Measurements from ENCODE around the gene TNFRSF1B.

Gene TNFRSF1B

DNA sequence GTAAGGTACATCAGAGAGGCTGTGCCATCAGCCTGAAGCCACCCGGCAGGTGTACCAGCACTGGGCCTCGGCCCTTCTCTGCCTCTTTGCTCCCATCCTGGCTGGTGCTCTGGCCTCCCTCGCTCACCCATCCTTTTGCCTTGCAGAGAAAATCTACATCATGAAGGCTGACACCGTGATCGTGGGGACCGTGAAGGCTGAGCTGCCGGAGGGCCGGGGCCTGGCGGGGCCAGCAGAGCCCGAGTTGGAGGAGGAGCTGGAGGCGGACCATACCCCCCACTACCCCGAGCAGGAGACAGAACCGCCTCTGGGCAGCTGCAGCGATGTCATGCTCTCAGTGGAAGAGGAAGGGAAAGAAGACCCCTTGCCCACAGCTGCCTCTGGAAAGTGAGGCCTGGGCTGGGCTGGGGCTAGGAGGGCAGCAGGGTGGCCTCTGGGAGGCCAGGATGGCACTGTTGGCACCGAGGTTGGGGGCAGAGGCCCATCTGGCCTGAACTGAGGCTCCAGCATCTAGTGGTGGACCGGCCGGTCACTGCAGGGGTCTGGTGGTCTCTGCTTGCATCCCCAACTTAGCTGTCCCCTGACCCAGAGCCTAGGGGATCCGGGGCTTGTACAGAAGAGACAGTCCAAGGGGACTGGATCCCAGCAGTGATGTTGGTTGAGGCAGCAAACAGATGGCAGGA, 24.5 kb upstream of the TNFRSF1B start:
- DNase-seq, result no peak

DNA sequence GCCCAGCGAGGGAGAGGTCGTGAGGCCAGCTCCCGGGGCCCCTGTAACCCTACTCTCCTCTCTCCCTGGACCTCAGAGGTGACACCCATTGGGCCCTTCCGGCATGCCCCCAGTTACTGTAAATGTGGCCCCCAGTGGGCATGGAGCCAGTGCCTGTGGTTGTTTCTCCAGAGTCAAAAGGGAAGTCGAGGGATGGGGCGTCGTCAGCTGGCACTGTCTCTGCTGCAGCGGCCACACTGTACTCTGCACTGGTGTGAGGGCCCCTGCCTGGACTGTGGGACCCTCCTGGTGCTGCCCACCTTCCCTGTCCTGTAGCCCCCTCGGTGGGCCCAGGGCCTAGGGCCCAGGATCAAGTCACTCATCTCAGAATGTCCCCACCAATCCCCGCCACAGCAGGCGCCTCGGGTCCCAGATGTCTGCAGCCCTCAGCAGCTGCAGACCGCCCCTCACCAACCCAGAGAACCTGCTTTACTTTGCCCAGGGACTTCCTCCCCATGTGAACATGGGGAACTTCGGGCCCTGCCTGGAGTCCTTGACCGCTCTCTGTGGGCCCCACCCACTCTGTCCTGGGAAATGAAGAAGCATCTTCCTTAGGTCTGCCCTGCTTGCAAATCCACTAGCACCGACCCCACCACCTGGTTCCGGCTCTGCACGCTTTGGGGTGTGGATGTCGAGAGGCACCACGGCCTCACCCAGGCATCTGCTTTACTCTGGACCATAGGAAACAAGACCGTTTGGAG, 23.7 kb upstream of the TNFRSF1B start:
- DNase-seq, result no peak

DNA sequence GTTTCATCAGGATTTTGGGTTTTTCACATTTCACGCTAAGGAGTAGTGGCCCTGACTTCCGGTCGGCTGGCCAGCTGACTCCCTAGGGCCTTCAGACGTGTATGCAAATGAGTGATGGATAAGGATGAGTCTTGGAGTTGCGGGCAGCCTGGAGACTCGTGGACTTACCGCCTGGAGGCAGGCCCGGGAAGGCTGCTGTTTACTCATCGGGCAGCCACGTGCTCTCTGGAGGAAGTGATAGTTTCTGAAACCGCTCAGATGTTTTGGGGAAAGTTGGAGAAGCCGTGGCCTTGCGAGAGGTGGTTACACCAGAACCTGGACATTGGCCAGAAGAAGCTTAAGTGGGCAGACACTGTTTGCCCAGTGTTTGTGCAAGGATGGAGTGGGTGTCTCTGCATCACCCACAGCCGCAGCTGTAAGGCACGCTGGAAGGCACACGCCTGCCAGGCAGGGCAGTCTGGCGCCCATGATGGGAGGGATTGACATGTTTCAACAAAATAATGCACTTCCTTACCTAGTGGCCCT, 23.1 kb upstream of the TNFRSF1B start:
- DNase-seq, result peak; percentile 33

DNA sequence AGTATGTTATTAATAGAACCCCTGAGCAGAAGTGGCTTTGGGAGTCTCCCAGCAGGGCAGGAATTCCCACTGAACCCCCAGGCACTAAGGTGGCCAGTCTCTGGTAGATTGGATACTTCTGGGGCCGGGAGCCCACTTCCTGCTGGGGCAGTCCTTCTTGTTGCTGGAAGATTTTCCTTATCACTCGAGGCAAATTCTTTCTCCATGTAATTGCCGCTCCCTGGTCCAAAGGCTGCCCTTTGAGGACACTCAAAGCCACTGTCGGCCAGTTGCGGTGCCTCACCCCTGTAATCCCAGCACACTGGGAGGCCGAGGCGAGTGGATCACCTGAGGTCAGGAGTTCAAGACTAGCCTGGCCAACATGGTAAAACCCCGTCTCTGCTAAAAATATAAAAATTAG, 22.6 kb upstream of the TNFRSF1B start:
- no peak for DNase-seq

DNA sequence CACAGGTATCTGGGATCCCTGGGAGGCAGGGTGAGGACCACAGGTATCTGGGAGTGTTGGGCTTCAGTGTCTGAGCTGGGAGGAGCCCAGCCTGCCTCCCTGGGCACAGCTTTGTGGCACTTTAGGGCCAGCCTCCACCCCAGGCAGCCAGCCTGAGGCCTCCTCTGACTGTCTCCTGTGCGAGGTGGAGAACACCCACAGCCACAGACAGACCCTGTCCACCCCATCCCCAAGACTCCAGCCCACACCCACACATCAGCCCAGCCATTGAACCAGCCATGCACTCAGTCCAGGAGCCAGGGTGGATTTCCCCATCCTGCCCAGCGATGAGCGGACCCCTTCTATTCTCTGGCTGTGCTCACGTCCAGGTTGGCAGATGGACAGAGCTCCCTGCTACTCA, 21.8 kb upstream of the TNFRSF1B start:
- DNase-seq, result no peak

DNA sequence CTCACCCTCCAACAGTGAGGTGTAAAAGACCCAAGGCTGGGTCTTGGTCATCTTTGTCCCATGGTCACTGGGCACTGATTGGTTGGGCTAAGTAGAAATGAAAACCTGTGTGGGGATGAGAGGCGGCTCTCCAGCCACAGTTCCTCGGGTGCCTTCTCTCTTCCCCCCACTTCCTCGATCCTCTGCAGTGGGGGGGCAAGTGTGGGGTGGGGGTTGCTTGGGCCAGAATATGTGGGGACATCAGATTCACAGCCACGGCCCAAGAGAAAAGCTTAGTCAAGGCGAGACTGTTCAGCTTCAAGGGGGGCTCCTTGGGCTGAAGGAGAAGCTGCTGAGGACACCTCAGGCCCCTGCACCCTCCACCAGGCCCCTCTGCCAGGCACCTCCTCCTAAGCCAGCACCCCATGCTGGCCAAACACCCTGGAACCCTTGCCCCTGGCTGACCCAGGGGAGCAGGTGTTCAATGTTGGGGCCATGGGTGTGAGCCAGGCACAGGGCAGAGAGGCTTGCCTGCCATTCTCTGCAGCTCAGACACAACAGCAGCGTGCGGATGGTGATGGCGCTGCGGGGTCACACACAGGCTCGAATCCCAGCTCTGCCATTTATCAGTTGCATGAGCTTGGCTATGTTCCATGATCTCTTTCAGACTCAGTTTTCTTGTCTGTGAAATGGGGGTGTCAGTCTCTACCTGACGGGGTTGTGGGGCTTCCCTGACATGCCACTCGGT, 21.0 kb upstream of the TNFRSF1B start:
- no peak for DNase-seq

DNA sequence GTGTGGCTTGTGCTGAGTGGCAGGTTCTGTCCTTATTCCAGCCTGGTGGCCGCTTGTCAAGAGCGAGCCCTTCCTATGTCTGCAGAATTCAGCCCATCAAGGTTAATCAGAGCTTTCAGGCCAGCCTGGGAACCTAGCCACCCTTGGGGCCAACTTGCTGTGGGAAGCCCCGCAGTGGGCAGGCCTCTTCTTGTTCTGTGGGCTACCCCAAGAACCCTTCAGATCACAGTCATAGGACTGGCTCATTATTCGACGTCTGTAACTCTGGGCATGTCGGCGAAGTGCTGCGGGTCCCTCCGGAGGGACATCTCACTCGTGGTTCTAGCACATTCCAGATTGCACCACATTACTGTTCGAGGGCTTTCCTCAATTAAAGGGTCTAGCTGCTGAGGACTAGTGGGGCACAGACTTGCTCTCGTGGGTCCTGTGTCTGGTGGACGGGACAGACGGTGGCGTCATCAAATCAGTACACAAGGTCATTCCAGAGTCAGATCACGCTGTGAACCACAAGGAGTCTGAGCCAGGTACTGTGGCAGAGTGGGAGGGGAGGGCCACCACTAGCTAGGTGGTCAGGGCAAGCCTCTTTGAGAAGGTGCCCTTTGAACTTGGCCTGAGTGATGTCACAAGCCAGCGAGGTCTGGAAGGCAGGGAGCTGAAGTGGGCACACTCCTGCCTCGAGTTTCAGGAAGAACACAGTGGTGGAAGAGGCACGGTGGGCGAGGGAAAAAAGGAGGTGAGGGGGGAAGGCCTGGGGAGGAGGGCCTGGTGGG, 20.3 kb upstream of the TNFRSF1B start:
- no peak for DNase-seq

DNA sequence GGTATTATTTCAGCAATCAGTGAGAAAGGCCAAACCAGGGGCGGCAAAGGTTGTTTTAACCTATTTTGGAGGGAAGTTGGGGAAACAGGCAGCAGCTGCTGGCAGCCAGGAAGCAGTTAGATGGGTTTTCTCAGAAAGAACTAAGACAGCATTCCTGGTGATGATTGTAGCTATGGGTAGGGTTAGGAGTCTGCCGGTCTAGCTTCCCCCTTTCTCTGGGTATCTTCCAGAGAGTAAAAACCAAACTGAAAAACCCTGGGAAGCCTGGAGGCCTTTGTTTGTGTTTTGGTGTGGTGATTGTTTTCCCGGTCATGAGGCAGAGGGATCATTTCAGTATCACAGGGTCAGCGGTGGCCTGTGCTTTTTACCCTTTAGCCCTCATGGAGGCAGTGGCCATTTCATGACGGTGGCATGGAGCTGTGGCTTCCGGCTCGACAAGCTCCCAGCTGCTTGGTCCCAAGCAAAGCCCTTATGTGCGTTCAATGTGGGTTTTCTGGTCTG, 19.5 kb upstream of the TNFRSF1B start:
- DNase-seq, result no peak

DNA sequence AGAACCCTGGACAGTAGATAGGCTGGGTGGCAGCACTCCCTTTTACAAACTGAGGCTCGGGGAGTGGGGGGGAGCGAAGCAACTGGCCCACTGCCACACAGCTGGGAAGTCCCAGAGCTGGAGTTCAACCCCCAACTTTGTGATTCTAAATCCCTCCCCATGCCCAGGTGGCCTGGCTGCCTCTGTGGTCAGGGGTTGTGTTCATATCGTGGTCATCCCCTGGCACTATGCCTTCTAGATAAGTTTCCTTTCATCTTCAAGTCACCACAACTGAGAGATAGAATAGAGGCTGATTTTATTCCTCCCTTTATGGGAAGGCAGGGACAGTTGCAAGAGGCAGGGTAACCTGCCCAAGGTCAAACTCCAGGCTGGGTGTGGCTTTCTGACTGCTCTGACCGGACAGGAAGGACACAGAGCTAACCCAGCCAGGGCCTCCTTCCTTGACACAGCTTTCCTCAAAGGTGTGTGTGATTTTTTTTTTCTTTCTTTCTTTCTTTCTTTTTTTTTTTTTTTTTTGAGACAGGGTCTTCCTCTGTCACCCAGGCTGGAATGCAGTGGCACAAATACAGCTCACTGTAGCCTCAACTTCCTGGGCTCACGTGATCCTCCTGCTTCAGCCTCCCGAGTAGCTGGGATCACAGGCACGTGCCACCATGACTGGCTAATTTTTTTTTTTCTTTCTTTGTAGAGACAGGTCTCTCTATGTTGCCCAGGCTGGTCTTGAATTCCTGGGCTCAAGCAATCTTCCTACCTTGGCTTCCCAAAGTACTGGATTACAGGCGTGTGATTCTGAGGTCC, 18.4 kb upstream of the TNFRSF1B start:
- no peak for DNase-seq

DNA sequence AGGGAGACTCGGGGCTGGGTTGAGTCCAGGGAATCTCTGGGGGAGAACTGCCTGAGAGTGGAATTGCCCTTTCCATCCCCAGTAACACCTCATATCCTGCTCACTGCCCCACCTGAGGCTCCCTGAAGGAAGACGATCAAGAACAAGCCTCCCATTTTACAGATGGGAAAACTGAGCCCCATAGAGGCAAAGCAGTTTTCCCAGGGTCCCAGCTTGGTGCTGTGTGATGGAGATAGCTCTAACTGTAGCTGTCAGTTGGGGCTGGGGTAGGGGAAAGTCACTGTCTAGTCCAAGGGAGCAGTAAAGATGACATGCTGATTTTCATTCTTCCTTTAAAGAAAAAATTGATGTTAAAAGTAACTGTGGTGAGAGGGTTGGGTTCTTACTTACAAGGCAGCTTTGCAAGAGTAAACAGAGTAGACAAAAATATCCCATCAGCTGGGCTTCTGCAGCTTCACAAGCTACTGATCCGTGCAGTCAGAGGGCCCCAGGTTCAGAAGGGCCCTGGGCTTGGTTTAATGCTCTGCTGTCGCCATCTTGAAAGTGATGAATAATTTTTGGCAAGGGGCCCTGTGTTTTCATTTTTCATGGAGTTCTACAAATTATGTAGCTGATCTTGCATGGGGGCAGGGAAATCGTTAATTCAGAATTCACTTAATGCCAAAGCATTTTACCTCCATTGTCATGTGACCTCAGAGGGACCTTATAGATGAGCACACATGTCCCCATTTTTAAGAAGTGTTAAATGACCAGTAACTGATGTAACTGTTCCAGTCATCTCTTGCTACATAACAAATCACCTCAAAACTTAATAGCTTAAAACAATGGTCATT, 17.6 kb upstream of the TNFRSF1B start:
- DNase-seq, result no peak

DNA sequence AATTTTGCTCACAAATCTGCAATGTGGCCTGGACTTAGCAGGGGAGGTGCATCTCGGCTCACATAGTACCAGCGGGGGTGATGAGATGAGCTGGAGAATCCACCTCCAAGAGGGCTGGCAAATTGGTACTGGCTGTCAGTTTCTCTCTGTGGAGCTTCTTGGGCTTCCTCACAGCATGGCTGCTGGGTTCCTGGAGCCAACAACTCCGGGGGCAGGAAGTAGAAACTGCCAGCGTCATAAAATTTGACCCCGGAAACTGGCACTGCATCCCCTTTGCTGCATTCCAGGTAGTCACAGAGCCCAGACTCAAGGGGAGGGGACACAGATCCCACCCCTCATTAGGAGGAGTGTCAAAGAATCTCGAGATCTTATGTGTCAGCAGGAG, 17.0 kb upstream of the TNFRSF1B start:
- no peak for DNase-seq

DNA sequence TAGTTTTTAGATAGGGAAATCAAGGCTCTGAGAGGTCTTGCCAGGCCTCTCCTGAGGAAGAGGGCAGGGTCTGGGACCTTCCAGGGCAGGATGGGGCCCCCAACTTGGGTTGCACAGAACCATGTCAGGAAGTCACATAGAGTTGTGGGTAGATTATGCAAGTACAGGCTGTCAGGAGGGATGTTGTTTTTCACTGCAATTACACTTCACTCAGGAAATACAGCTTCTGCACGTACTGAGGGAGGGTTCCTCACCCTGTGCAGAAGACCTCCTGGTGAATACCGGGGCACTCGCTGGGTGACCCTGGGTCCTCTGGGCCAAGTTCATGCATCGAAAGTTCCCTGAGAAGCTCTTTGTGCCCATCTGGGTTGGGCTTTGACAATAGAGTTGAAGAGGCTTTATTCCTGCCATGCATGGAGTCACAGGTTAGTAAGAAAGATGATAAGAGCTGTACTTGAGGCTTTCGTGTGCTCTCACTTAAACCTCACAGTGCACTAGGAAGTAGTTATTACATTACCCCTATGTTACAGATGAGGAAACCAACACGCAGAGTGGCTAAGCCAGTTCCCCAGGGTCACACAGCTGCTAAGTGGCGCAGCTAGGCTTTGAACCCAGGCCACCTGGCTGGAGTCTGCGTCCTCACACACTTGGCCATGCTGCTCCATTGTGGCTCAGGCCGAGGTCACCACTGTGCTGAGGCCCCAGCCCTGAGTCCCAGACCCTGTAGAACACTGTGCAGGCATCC, 16.2 kb upstream of the TNFRSF1B start:
- no peak for DNase-seq

DNA sequence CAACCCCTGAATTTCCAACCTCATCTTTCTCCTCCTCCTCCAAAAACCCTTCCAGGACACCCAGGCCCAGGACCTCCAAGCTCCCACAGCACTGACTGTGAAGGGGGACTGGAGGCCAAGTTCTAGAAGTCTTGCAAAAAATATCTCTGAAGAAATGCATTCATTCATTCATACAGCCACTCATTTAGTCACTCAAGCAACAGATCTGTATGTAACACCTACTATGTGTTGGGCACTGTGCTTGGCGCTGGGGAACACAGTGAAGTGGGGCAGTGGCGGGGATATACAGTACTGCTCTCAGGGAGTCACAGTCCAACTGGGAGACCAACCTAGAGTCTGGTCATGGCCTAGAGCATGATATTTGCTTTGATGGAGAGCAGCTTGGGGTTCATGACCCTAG, 15.3 kb upstream of the TNFRSF1B start:
- DNase-seq, result no peak

DNA sequence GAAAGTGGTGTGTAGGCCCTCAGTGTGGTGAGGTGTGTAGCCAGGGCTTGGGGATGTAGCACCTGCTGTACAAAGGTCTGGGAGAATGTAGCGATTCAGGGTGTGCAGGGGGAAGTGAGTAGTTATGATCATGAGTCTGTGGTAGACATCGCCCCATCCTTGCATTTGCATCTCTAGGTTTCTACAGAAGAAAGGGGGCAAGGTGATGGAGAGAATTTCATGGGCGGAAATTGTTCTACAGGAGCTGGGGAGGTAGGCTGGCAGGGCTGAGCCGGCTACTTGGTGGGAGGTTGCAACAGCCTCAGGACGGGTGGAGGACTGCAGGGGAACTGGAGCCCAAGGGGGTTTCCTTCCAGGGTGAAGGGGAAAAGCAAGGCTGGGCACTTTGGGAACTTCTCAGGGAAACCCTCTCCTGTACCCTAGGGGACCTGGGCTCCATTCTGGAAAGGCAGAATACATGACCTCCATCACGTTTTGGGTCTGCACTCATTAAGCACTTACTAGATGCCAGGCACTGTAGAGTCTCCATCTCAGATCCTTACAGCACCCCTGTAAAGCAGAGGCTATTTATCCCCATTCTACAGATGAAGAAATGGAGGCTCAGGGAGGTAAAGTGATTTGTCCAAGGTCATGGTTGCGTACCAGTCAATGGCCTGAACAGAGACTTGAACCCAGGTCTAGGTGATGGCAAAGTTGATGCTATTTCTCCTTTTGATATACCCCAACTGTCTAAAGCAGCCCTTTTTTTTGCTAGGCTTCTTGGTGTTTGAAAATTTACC, 14.5 kb upstream of the TNFRSF1B start:
- DNase-seq, result no peak

DNA sequence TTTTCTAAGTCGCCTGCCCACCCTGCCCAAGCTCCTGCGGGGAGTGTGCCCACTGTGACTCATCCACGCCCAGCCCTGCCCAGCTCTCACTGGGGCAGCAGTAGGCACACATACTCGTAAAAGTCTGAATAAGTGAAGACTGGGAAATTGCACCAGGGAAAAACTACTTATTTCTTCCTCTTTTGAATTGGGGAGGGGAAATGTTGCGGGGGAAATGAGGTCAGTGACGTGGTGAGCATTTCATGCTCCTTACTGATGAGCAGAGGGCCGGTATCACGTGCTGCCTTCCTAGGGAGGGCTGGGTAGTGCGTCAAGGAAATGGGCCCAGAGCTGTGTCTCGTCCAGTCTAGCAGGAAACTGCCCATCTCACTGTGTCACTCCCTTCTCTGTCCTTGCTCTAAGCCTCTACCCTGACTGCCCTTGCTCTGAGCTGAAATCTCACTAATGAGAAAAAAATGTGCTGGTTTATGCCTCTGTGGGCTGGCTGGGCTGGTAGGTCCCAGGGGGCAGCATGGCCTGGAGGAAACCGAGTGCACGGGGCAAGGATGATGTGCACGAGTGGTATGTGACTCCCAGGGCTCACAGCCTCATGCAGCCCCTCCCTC, 13.5 kb upstream of the TNFRSF1B start:
- no peak for DNase-seq

DNA sequence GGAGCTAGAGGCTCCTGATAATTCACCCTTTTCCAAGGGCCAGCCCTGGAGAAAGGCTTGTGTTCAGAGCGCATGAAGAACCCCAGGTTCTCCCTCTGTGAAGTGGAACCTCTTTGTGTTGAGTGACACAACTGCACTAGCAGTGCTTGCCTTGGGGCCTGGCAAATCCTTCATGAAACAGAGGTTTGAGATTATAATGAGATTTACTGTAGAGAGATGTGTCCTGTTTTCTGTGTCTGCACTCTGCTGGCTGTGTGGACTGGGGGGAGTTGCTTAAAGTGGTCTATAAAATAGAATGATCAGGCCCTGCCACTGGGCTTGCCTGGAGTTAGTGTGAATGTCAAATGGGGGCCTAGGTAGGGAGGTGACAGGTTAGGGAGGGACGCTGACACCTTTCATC, 11.5 kb upstream of the TNFRSF1B start:
- no peak for DNase-seq

DNA sequence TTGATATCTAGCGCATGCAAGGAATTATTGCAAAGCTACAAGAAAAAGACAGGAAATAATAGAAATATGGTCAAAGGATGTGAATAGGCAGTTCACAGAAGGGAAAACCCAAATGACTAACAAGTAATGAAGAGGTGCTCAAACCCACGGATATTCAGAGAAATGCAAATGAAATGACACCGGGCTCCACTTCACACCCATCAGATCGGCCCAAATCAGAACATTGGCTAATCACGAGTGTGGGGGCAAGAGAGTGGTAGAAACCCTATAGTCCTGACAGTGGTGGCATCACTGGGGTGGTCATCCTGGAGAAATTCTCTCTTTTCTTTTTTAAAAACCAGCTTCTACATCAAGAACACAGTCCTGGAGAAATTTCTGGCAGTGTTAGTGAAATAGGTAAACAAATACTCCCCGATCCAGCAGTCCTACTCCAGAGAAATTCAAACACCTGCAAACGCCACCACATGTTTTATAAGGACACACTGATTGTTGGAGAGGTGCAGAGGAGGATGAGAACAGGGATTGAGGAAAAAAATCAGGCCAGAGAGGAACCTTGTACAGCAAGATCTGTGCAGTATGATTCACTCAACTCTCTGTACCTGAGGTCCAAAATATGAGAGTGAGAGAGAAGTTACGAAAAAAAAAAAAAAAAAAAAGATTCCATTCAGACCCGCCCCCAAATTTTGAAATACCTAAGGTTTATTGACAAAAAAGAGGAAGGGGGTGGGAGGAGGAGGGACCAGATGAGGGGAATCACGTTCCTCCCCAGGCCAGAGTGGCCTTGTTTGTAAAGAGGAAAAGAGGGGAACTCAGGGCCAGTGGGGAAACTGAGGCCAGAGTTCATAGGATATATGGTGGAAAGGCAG, 9.2 kb upstream of the TNFRSF1B start:
- peak; percentile 40 for DNase-seq
